ENCODE data around the gene KRTAP25-1. TPM values are rescaled to one million over a fixed set of nuclear protein-coding genes. Genes with fewer than 3 reads are reported as not detected.

The KRTAP25-1 gene
- total and polyA plus RNA-seq, 11 donors: not detected

- no peaks in the 10 kb centered on the region for H3K36me3 ChIP-seq
- ATAC-seq (no peak), DNase-seq (no peak)
- TF ChIP-seq CTCF (IDR thresholded peaks at IDR 0.05): no peak
- WGBS, 4 donors: 74 to 83% (median 78%) methylated on average over 1 of the region's 1 CpG
- no peaks in the 10 kb centered on the region for H3K27me3 ChIP-seq
- H3K9me3 ChIP-seq: peaks cover 0 to 7% (median 0%) of the 10 kb centered on the region in 12 donors
- no peaks in the 10 kb centered on the region for H3K4me1 ChIP-seq
- no peak overlapping the region for H3K27ac ChIP-seq
- intact Hi-C loops (cut with DNase I): loop anchor here in 3 of 10 donors (10.0 kb wide), 2 partner anchors 177 to 207 kb away; no protein-coding TSS in a partner anchor
- H3K4me3 ChIP-seq: no peak overlapping the region
Measured at GRCh38 chr21:30251781-30252180, 37.5 kb downstream of the KRTAP25-1 start.

- TF ChIP-seq CTCF (IDR thresholded peaks at IDR 0.05) (no peak), POLR2A (IDR thresholded peaks at IDR 0.05) (no peak)
- no peak overlapping the region for H3K4me3 ChIP-seq
- DNase-seq (no peak), ATAC-seq (no peak)
- H3K36me3 ChIP-seq: no peaks in the 10 kb centered on the region
- no peak overlapping the region for H3K27ac ChIP-seq
- no peaks in the 10 kb centered on the region for H3K4me1 ChIP-seq
- H3K27me3 ChIP-seq: no peaks in the 10 kb centered on the region
- 49 to 89% (median 63%) methylated on average over 3 of the region's 3 CpGs for WGBS, 4 donors
- peaks cover 0 to 7% (median 0%) of the 10 kb centered on the region in 12 donors for H3K9me3 ChIP-seq
- intact Hi-C loops (cut with DNase I): loop anchor here in 3 of 10 donors (10.0 kb wide), 2 partner anchors 175 to 205 kb away; no protein-coding TSS in a partner anchor
Measured at GRCh38 chr21:30249936-30250335, 39.4 kb downstream of the KRTAP25-1 start.

- H3K4me1 ChIP-seq: no peaks in the 10 kb centered on the region
- ATAC-seq: no peak
Measured at GRCh38 chr21:30248844-30249243, 40.5 kb downstream of the KRTAP25-1 start.

GRCh38 chr21:30245061-30245460 is 44.3 kb downstream of the KRTAP25-1 start:
- ATAC-seq (no peak), DNase-seq (no peak)
- no peak overlapping the region for H3K4me3 ChIP-seq
- H3K36me3 ChIP-seq: no peaks in the 10 kb centered on the region
- no peaks in the 10 kb centered on the region for H3K27me3 ChIP-seq
- H3K4me1 ChIP-seq: no peaks in the 10 kb centered on the region
- no peak overlapping the region for H3K27ac ChIP-seq
- no peaks in the 10 kb centered on the region for H3K9me3 ChIP-seq
- TF ChIP-seq CTCF (IDR thresholded peaks at IDR 0.05) (no peak), POLR2A (IDR thresholded peaks at IDR 0.05) (no peak)
- intact Hi-C loops (cut with DNase I): no loop called here

More at GRCh38 chr21:30248844-30249243, 40.5 kb downstream of the KRTAP25-1 start:
- intact Hi-C loops (cut with DNase I): no loop called here
- peaks cover 0 to 7% (median 0%) of the 10 kb centered on the region in 12 donors for H3K9me3 ChIP-seq
- H3K36me3 ChIP-seq: no peaks in the 10 kb centered on the region
- no peak for DNase-seq
- H3K27ac ChIP-seq: no peak overlapping the region
- H3K27me3 ChIP-seq: no peaks in the 10 kb centered on the region
- TF ChIP-seq POLR2A (IDR thresholded peaks at IDR 0.05) (no peak), CTCF (IDR thresholded peaks at IDR 0.05) (no peak)
- no peak overlapping the region for H3K4me3 ChIP-seq
- 72 to 82% (median 78%) methylated on average over 9 of the region's 9 CpGs for WGBS, 4 donors

All from heart left ventricle (tissue), 16 donors.